Mesodermal cell (in vitro differentiated cells): ENCODE data around the gene LBHD2. TPM values are rescaled to one million over a fixed set of nuclear protein-coding genes. Genes with fewer than 3 reads are reported as not detected.
"Not testable (repeated sequence)": the region's sequence is repeated elsewhere in the genome, so short reads cannot be mapped to it uniquely, and the experiment has no call there.

ENCODE experiments used
- H3K27ac ChIP-seq: 2 replicates; pipeline ENCODE4 v1.7.0; 2013; ENCODE audit warnings: mild to moderate bottlenecking, low read depth, low read length, moderate library complexity; ENCODE audit not compliant: severe bottlenecking
- H3K36me3 ChIP-seq: 2 replicates; pipeline ENCODE4 v1.7.1; 2013; ENCODE audit warnings: mild to moderate bottlenecking, low read length, moderate library complexity; ENCODE audit not compliant: control insufficient read depth, insufficient read depth
- H3K4me1 ChIP-seq: one replicate; pipeline ENCODE4 v1.7.1; 2013; ENCODE audit warnings: mild to moderate bottlenecking, low read length; ENCODE audit not compliant: insufficient read depth, control insufficient read depth, poor library complexity, severe bottlenecking
- H3K4me3 ChIP-seq: 2 replicates; pipeline ENCODE4 v1.7.0; 2013; ENCODE audit warnings: low read length, control low read depth, mild to moderate bottlenecking; ENCODE audit not compliant: insufficient read depth, poor library complexity, severe bottlenecking; ENCODE audit errors: extremely low read depth
- H3K9me3 ChIP-seq: 2 replicates; pipeline ENCODE4 v1.7.1; 2013; ENCODE audit warnings: mild to moderate bottlenecking, low read length, moderate library complexity; ENCODE audit not compliant: control insufficient read depth
- WGBS, 2 experiments: methylation state at CpG; one replicate each; pipeline ENCODE4 v1.1.5; 2013; ENCODE audit warnings: missing lambda C conversion rate in 2 of 2; ENCODE audit not compliant: insufficient coverage in 2 of 2; 5-methylcytosine and 5-hydroxymethylcytosine counted together
- polyA plus RNA-seq, 2 experiments: library from polyadenylated mRNA; stranded (reverse); fragments of 50-300 nt; gene quantifications; one replicate each; pipeline ENCODE4 v1.2.3, GENCODE V29; 2013

The LBHD2 gene
- polyA plus RNA-seq (2013, experiment 1 of 2), result not detected
- not detected for polyA plus RNA-seq (2013, experiment 2 of 2)

DNA sequence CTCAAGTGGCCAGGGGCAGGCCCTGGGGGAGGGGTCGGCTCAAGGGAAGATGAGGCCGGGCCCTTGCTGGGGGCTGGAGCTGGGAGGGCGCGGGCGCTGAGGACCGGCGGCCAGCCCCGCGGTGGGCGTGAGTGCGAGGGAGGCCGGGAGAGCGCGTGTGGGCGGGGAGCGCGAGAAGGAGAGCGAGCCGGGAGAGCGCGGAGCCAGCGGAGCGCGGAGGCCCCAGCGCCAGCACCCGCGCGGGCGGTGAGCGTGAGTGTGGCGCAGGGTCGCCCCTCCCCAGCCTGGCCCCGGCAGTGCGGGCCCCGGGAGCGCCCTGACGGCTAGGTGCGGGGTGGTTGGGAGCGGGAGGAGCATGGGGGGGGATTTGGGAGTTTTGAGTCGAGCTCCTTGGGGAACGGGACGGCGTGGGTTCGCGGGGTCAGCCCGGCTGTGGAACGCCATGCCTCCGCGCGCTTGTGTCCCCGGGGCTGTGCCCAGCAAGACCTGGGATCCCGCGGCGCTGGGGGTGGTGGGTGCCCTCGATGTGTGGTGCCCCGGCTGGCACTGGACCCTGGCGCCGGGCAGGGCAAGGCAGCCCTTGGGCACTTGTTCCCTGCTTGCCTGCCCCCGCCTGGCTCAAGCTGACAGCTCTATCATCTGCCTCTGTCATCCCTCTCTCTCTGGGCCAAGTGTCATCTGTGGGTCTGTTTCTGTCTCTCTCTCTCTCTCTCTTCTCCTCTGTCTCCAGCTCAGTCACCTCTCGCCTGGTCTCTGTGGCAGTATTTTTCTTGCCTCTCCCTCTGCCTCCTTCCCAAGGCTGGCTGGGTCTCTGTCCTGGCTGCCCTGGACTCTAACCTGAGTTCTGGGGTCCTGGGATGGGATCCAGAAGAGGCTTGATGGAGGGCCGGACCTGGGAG lies at the start of gene LBHD2:
TSS of gene LBHD2 (plus strand) at position 190 of the 899 bp plus-strand sequence. CDS start 1,803 bp downstream, outside the sequence.
- no peak within 1 kb of the TSS for H3K27ac ChIP-seq
- H3K9me3 ChIP-seq, result no peaks in the 10 kb centered on the region
- 26 to 29% methylated on average over 39 to 52 of the region's 61 CpGs for WGBS, 2 experiments
- no peak within 1 kb of the TSS for H3K4me3 ChIP-seq
- no peaks in the 10 kb centered on the region for H3K4me1 ChIP-seq
- H3K36me3 ChIP-seq, result no peaks in the 10 kb centered on the region

DNA sequence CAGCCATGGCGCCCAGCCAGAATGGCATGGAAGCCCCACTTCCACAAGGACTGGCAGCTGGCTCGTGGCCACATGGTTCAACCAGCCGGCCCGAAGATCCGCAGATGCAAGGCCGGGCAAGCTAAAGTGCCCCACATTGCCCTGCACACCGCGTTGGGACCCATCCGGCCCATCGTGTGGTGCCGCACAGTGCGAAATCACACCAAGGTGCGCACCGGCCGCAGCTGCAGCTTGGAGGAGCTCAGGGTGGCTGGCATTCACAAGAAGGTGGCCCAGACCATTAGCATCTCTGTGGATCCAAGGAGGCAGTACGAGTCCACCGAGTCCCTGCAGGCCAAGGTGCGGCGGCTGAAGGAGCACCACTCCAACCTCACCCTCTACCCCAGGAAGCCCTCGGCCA lies 42.5 kb upstream of the LBHD2 start:
- H3K27ac ChIP-seq, result no peak overlapping the region
- H3K36me3 ChIP-seq, result peaks cover 52% of the 10 kb centered on the region
- H3K4me1 ChIP-seq, result no peaks in the 10 kb centered on the region
- peaks cover 12% of the 10 kb centered on the region for H3K9me3 ChIP-seq
- H3K4me3 ChIP-seq, result no peak overlapping the region
- 92 to 94% methylated on average over 17 to 20 of the region's 20 CpGs for WGBS, 2 experiments

DNA sequence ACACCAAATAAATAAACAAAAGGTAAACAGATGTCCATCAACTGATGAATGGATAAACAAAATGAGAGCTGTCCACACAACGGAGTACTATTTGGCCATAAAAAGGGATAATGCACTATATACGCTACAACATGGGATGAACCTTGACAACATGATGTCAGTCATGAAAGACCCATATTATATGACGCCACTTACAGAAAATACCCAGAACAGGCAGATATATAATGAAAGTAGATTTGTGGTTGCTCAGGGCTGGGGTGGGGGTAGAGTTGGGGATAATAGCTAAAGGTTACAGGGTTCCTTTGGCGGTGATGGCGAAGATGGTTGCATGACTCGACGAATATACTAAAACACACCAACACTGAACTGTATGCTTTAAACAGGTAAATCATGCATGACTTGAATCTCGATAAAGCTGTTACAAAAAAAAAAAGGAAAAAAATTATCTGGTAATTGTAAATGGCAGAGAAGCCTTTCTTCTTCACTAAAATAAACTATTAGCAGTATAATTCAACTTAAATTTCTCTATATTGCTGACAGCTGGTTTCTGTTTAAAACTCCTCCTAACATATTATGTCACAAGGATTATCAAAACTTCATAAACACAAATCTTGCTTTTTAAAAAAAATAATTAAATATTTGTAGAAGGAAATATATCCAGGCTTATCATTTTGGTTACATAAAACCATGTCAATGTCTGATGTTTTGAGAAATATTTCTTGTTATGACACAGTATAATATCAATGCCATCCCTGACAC lies 40.6 kb upstream of the LBHD2 start:
- Histone ChIP-seq H3K9me3 (peaks cover 12% of the 10 kb centered on the region), H3K4me3 (no peak overlapping the region), H3K27ac (no peak overlapping the region), H3K4me1 (no peaks in the 10 kb centered on the region), H3K36me3 (peaks cover 62% of the 10 kb centered on the region)
- 100% methylated on average over 1 to 2 of the region's 8 CpGs for WGBS, 2 experiments

DNA sequence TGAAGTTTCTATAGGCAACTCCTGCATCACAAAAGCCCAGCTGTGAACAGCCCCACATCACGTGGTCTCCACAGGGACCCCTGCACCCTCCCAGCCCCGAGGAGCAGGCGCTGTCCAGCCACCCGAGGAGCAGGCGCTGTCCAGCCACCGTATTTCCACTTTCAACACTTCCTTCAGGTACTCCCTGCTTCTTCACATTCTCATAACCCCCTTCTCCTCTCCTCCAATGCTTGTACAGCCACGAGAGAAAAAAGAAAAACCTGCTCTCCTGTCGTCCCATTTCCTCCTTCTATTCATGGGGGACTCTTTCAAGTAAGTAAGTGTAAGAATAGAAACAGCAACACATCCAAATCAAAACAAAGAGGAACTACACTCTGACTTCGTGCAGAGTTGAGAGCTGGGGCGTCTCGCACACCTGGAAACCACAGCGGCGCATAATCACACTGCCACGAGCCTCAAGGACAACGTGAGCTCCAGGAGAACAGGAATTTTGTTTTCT lies 38.6 kb upstream of the LBHD2 start:
- H3K27ac ChIP-seq, result peak overlapping the region; percentile 16
- H3K4me1 ChIP-seq, result no peaks in the 10 kb centered on the region
- peaks cover 12% of the 10 kb centered on the region for H3K9me3 ChIP-seq
- H3K36me3 ChIP-seq, result peaks cover 56% of the 10 kb centered on the region
- WGBS, 2 experiments, result 85 to 95% methylated on average over 10 to 13 of the region's 15 CpGs
- H3K4me3 ChIP-seq, result no peak overlapping the region

DNA sequence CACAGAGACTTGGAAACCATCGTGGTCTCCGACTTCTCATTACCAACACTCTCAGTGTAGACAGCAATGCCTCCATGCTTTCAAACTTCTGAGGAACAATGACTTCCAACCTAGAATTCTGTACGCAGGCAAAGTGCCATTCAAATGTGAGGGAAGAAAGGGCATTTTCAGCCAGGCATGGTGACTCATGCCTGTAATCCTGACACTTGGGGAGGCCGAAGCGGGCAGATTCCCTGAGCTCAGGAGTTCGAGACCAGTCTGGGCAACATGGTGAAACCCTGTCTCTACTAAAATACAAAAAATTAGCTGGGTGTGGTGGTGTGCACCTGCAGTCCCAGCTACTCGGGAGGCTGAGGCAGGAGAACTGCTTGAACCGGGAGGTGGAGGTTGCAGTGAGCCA lies 36.6 kb upstream of the LBHD2 start:
- WGBS, 2 experiments, result 93 to 98% methylated on average over 8 of the region's 8 CpGs

DNA sequence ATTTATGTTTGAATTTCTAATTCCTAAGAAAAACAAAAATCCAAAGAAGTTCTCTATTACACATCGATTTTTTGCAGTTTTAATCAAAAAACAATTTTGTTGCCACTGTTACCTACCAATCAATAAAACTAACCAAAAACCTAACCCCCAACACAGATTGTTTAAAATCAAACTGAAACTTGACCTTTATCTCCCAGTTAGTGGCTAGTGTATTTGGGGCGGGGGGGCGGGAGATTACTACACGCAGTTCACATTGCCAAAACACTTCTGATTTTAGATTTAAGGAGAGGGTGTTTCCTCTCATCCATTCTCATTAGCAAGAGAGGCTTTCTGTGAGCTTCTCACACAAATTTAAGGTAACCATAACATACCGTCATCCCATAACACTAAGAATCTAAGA lies 33.1 kb upstream of the LBHD2 start:
- WGBS, 2 experiments, result 89 to 100% methylated on average over 1 of the region's 5 CpGs
- H3K4me1 ChIP-seq, result peaks cover 8% of the 10 kb centered on the region
- H3K36me3 ChIP-seq, result peaks cover 48% of the 10 kb centered on the region
- no peaks in the 10 kb centered on the region for H3K9me3 ChIP-seq
- no peak overlapping the region for H3K4me3 ChIP-seq
- no peak overlapping the region for H3K27ac ChIP-seq

More for the DNA sequence above, 36.6 kb upstream of the LBHD2 start:
- not testable (repeated sequence) for H3K4me1 ChIP-seq, H3K27ac ChIP-seq, H3K9me3 ChIP-seq, H3K4me3 ChIP-seq
- peaks cover 41% of the 10 kb centered on the region for H3K36me3 ChIP-seq

DNA sequence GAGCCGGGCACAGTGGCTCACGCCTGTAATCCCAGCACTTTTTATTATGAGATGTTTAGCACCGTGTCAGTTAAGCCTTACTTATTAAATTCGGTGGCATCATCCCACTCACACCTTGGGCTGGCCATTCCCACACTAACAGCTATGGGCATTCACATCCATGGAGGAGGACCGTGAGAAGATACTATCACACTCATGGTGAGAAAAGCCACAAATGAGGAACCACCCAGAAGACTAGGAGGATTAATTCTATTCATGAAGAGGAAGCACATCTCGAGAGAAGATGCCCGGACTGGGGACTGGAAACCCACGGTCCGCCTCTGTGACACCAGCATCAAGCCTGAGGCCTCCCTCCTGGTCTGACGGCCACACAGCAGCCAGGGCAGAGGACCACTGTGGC lies 31.6 kb upstream of the LBHD2 start:
- 97% methylated on average over 5 to 9 of the region's 10 CpGs for WGBS, 2 experiments
- Histone ChIP-seq H3K27ac (no peak overlapping the region), H3K4me1 (peaks cover 8% of the 10 kb centered on the region), H3K36me3 (peaks cover 34% of the 10 kb centered on the region), H3K4me3 (no peak overlapping the region), H3K9me3 (no peaks in the 10 kb centered on the region)

DNA sequence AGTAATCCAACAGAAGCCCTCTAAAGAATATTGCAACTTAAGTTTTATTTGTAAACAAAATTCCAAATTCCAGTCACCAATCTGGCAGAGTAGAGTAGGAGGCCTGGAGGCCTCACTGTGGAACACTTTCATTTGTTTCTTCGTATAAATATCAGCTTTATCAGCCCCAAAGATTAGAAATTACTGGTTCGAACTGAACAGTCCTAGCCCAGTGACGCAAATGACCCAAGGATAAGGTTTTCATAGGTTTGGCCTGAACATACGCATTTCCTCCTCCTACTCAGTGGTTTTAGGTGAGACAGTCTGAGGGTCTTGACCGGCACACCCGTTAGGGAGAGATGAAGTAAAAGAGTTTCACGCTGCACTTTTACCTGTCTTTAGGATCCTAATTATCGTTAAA lies 28.3 kb upstream of the LBHD2 start:
- 81% methylated on average over 5 to 7 of the region's 8 CpGs for WGBS, 2 experiments
- no peak overlapping the region for H3K27ac ChIP-seq
- peaks cover 12% of the 10 kb centered on the region for H3K4me1 ChIP-seq
- no peaks in the 10 kb centered on the region for H3K9me3 ChIP-seq
- peak overlapping the region; percentile 75 for H3K4me3 ChIP-seq
- H3K36me3 ChIP-seq, result peaks cover 28% of the 10 kb centered on the region

DNA sequence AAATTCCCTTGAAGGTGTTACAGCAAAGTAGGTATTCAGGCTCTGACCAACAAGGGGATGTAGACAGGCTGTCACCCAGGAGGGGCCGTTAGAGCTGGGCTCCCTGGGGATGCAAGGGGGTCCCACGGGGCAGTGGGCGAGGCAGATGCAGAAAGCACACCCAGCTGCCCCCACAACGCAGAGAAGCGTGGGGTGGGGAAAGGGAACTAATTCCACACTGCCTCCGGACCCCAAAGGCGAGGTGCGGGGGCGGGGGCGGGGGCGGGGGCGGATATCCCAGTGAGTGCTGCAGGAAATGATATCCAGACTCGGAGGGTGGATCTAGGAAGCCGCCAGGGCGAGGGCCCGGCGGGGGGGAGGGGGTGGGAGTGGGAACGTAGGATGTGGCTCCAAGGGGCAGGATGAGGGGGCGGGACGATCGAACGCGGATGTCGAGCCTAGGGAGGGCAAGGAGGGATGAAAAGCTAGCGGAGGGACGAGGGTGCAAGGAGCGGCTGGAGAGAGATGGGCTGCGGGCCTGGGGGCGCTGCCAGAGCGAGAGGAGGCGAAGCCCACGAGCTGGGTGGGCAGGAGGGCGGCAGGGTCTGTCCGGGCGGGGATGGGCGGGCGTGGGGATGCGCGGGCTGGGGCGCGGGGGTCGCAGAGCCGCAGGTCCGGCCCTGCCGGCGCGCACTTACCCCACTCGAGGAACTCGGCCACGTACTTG lies 27.5 kb upstream of the LBHD2 start:
- no peaks in the 10 kb centered on the region for H3K9me3 ChIP-seq
- H3K4me3 ChIP-seq, result peak overlapping the region; percentile 75
- peaks cover 28% of the 10 kb centered on the region for H3K36me3 ChIP-seq
- WGBS, 2 experiments, result 0% methylated on average over 27 to 33 of the region's 50 CpGs
- peak overlapping the region; percentile 67 for H3K27ac ChIP-seq
- H3K4me1 ChIP-seq, result peaks cover 12% of the 10 kb centered on the region

DNA sequence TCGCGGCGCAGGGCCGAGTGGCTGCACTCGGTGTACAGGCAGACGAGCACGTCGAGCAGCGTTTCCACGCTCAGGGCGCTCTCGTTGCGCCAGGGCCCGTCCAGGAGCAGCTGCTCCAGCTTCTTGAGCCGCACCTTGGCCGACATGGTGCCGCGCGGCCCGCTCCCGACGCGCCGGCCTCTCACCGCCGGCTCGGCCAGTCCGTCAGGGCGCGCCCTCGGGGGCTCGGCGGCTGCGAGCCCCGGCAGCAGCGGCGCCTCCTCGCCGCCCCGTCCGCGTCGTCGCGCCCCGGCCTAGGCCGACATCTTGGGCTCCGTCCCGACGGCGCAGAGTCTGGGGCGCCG lies 27.0 kb upstream of the LBHD2 start:
- no peaks in the 10 kb centered on the region for H3K9me3 ChIP-seq
- peak overlapping the region; percentile 67 for H3K27ac ChIP-seq
- peaks cover 28% of the 10 kb centered on the region for H3K36me3 ChIP-seq
- whole genome bisulfite sequencing, 2 experiments, result 0 to 1% methylated on average over 24 to 53 of the region's 53 CpGs
- peaks cover 12% of the 10 kb centered on the region for H3K4me1 ChIP-seq
- H3K4me3 ChIP-seq, result peak overlapping the region; percentile 75
